Uterus (tissue), 4 donors: Measurements from ENCODE around the gene ACIN1. TPM values are rescaled to one million over a fixed set of nuclear protein-coding genes. Genes with fewer than 3 reads are reported as not detected.

Experiments
- DNase-seq, 2 donors: peaks; one replicate each; pipeline ENCODE4 v3.0.0-alpha.2; 2019 to 2020
- H3K27ac ChIP-seq, 2 donors: fragments of 200-600 bp; sonication (generic); 1 replicate in 1 of 2; 2 replicates in 1 of 2; pipeline ENCODE4 v1.5.1; 2016 to 2018
- H3K27me3 ChIP-seq, 2 donors: fragments of 200-600 bp; sonication (generic); one replicate each; pipeline ENCODE4 v1.5.1; 2018 to 2019; ENCODE audit warnings: control low read depth in 1 of 2
- H3K36me3 ChIP-seq, 2 donors: fragments of 200-600 bp; sonication (generic); one replicate each; pipeline ENCODE4 v1.5.1; 2019; ENCODE audit warnings: control low read depth in 1 of 2
- H3K4me1 ChIP-seq, 2 donors: fragments of 200-600 bp; sonication (generic); one replicate each; pipeline ENCODE4 v1.5.1; 2018 to 2019; ENCODE audit warnings: control low read depth in 1 of 2
- H3K4me3 ChIP-seq, 2 donors: fragments of 200-600 bp; sonication (generic); 1 replicate in 1 of 2; 2 replicates in 1 of 2; pipeline ENCODE4 v1.5.1; 2018 to 2019; ENCODE audit warnings: mild to moderate bottlenecking in 1 of 2
- H3K9me3 ChIP-seq, 2 donors: fragments of 200-600 bp; sonication (generic); one replicate each; pipeline ENCODE4 v1.5.1; 2019; ENCODE audit warnings: control low read depth in 1 of 2
- POLR2A ChIP-seq, 2 donors: fragments of 450-650 bp; IDR thresholded peaks; one replicate each; pipeline ENCODE4 v1.6.1; 2016; ENCODE audit warnings: antibody characterized with exemption in 2 of 2, mild to moderate bottlenecking in 1 of 2, moderate library complexity in 1 of 2
- intact Hi-C: fragments of 100-400 bp; cut with DNase I; formaldehyde crosslinking; loops from one replicate; pipeline ENCODE4 v1.15.1; 2023; ENCODE audit warnings: low total_unique reads
- total RNA-seq, 4 donors: library from RNA; depleted of rRNA in 3 of 4; stranded (reverse); fragments of >200 nt in 3 of 4; gene quantifications; one replicate each; pipeline versions ENCODE4 v1.1.0 to v1.2.4, GENCODE V29; 2014 to 2023
- TF ChIP-seq, protein P1 (sequence below), 4 experiments: fragments of 200-600 bp in 2 of 4; fragments of 450-650 bp in 2 of 4; sonication (generic) in 2 of 4; IDR thresholded peaks; one replicate each; pipeline ENCODE4 v1.5.1; 2016 to 2019; ENCODE audit warnings: antibody characterized with exemption in 4 of 4, mild to moderate bottlenecking in 2 of 4, moderate library complexity in 1 of 4
- donor health status: DM: yes; HTN: yes; CAD: no.

ACIN1 gene
- total RNA-seq, 4 donors from 2014 or later = 52.3 to 194 (median 77.1) TPM

DNA sequence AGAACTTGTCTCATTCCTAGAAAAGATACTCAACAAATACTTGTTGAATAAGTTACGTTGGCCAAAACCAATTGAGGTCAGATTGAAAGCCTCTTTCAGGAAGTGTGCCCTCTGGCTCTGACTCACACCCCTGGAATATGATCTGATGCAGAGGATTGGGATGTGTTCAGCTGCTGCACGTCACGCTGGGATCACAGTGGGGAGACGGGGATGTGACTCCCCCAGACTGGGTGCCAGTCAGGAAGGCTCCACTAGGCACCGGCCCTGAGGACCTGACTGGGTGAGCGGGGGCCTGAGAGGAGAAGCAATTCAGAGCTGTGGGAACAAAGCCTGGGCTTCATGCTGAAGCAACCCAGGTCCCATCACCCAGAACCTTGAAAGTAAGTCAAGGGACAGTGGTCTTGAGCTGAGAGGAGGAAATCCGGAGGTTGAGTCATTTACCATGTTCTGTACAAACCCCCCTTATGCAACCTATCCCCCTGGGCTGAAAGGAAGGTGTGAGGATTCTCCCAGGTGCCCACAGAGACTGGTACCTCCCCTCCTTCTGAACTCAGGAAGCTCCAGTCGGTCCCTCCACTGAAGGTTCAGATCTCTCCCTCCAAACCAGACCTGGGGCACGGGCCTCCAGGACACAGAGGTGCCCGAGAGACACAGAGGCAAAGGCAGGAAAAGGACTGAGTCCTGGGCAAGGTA lies 20.2 kb upstream of the ACIN1 start:
- no peak overlapping the region for H3K4me3 ChIP-seq
- no peaks in the 10 kb centered on the region for H3K36me3 ChIP-seq
- no peak for DNase-seq
- H3K4me1 ChIP-seq = no peaks in the 10 kb centered on the region
- intact Hi-C loops = no loop called here
- no peak overlapping the region for H3K27ac ChIP-seq
- H3K9me3 ChIP-seq = no peaks in the 10 kb centered on the region
- H3K27me3 ChIP-seq = no peaks in the 10 kb centered on the region
- no peak for TF ChIP-seq POLR2A (IDR thresholded peaks at IDR 0.05)
- TF ChIP-seq, protein P1, sequence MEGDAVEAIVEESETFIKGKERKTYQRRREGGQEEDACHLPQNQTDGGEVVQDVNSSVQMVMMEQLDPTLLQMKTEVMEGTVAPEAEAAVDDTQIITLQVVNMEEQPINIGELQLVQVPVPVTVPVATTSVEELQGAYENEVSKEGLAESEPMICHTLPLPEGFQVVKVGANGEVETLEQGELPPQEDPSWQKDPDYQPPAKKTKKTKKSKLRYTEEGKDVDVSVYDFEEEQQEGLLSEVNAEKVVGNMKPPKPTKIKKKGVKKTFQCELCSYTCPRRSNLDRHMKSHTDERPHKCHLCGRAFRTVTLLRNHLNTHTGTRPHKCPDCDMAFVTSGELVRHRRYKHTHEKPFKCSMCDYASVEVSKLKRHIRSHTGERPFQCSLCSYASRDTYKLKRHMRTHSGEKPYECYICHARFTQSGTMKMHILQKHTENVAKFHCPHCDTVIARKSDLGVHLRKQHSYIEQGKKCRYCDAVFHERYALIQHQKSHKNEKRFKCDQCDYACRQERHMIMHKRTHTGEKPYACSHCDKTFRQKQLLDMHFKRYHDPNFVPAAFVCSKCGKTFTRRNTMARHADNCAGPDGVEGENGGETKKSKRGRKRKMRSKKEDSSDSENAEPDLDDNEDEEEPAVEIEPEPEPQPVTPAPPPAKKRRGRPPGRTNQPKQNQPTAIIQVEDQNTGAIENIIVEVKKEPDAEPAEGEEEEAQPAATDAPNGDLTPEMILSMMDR (IDR thresholded peaks at IDR 0.05) = no peak

DNA sequence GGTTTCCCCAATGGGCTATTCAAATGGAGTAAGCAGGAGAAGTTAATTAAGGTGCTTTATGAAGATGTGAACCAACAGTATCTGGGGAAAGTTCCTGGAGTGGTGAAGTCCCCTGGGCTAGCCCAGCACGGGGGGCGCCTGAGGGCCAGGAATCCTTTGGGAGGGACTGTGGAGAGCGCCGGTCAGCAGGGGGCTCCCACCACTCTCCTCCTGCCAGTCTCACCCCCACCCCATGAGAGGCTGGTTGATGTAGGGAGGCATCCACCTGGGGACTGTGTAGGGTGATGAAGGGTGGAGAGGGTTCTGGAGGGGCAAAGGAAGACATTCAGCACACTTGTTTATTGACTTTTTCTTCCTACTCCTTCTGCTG lies 19.7 kb upstream of the ACIN1 start:
- H3K4me3 ChIP-seq = no peak overlapping the region
- no peaks in the 10 kb centered on the region for H3K27me3 ChIP-seq
- H3K9me3 ChIP-seq = no peaks in the 10 kb centered on the region
- TF ChIP-seq POLR2A (IDR thresholded peaks at IDR 0.05) = no peak
- TF ChIP-seq, protein P1 (IDR thresholded peaks at IDR 0.05) = no peak
- intact Hi-C loops = no loop called here
- H3K4me1 ChIP-seq = no peaks in the 10 kb centered on the region
- no peaks in the 10 kb centered on the region for H3K36me3 ChIP-seq
- no peak for DNase-seq
- H3K27ac ChIP-seq = no peak overlapping the region

DNA sequence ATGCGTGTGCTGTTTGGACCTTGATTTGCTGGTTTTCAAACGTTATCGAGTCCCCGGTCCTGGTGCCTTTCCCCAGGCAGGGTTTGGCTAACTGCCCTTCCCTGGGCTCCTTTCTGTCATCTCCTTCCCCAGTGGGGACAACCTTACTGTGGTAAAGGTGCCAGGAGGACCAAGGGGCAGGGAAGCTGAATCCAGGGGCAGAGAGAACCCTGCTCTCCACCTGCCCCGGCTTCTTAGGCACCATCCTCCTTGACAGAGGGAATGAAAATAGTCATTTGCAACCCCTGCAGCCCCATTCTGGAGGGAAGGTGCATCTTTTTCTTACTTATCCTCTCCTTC lies 19.2 kb upstream of the ACIN1 start:
- no peak for DNase-seq
- Histone ChIP-seq H3K4me3 (no peak overlapping the region), H3K27ac (no peak overlapping the region), H3K36me3 (no peaks in the 10 kb centered on the region), H3K27me3 (no peaks in the 10 kb centered on the region), H3K4me1 (no peaks in the 10 kb centered on the region), H3K9me3 (no peaks in the 10 kb centered on the region)
- intact Hi-C loops = no loop called here
- TF ChIP-seq, protein P1 (IDR thresholded peaks at IDR 0.05) = no peak
- no peak for TF ChIP-seq POLR2A (IDR thresholded peaks at IDR 0.05)

DNA sequence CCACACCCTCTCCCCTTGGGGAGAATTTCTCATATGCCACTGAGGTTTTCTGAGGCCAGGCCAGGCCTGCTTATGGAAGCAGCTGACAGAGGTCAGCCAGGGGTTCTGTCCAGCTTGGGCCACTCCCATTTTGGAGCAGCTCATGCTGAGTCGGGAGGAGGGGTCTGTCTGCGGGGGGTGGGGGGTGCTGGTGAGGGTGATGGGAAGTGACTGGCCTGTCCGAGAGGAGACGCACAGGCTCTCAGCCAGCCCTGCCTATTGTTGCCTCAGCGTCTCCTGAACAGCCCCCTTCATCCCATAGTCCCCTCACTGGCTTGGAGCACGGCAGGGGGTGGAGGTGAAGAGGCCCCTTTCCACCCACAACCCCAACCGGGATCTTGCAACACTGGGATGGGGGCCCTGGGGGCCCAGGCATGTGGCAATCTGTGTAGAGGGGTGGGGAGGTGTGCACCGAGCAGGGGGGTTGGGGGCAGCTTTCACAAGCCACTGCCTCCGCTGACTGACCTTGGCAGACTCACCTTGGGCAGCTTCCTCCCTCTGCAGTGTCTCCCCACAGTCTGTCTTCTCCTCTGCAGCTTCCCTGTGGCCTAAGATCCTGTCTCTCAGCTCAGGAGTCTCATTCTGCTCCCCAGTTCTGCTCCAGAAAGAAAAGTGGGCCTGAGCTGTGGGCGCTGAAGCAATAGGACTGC lies 18.6 kb upstream of the ACIN1 start:
- TF ChIP-seq, protein P1 (IDR thresholded peaks at IDR 0.05) = no peak
- no peak for TF ChIP-seq POLR2A (IDR thresholded peaks at IDR 0.05)
- Histone ChIP-seq H3K27me3 (no peaks in the 10 kb centered on the region), H3K36me3 (no peaks in the 10 kb centered on the region), H3K4me1 (no peaks in the 10 kb centered on the region), H3K27ac (no peak overlapping the region), H3K9me3 (no peaks in the 10 kb centered on the region), H3K4me3 (no peak overlapping the region)
- intact Hi-C loops = no loop called here
- DNase-seq = no peak

DNA sequence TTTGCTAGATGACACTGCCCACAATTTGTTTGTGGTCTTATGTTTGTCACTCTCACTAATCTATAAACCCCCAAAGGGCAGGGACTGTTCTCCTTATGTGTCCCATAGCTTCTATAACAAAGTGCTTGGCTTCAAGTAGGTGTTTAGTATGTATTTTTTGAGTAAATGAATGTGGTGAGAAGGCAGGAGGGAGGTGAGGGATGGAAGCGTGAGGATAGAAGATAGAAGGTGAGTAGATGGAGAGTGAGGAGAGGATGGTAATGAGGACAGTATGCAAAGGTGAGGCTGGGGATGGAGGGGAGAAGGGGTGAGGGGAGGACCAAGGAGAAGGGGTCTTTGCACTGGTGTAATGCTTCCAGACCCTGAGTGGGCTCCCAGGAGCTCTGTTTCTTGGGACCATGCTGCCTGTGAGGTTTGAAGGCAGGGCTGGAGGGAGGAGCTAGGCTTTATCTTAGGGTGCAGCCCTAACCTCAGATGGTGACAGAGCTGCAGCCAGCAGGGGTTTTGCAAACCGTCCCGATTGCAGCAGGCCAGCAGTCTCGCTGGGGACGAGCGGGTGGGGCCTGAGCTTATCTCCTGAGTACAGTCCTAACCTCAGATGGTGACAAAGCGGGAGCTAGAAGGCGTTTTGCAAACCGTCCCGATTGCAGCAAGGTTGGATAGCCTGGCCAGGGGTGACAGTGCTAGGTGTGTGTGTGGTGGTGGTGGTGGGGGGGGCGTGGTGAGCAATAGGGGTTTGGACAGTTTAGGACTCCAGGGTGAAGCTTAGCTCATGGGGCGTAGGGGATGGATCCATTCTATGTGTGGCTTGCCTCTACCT lies 17.6 kb upstream of the ACIN1 start:
- intact Hi-C loops = no loop called here
- Histone ChIP-seq H3K4me1 (no peaks in the 10 kb centered on the region), H3K9me3 (no peaks in the 10 kb centered on the region), H3K27ac (no peak overlapping the region), H3K27me3 (no peaks in the 10 kb centered on the region), H3K4me3 (no peak overlapping the region), H3K36me3 (no peaks in the 10 kb centered on the region)
- no peak for DNase-seq
- TF ChIP-seq, protein P1 (IDR thresholded peaks at IDR 0.05) = no peak
- TF ChIP-seq POLR2A (IDR thresholded peaks at IDR 0.05) = no peak
